ENCODE measurements around the gene RTTN.

The RTTN gene

DNA sequence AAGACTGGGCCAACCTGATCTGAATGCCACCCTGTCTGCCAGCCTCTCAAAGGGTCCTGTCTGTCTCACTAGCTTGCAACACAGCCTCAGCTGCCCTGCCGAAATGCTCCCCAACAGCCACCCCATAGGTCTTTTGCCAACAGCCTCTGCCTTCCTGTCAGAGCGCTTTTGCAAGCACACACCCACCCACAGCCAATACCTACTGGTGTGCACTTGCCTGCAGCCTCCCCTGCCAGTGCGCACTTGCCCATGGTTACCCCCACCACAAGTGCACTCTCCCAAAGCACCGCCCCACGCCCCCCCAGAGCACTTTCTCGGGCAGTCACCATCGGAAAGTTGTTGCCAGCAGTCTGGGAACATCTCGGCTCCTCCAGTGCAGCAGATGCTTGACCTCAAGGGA, 48.6 kb downstream of the RTTN start:
- ATAC-seq = no peak
- TF ChIP-seq GLIS3 (CRISPR knock-in tag; IDR thresholded peaks at IDR 0.05) = no peak
- no peak for TF ChIP-seq TSHZ2 (CRISPR knock-in tag; IDR thresholded peaks at IDR 0.05)
- TF ChIP-seq PATZ1 (CRISPR knock-in tag; IDR thresholded peaks at IDR 0.05; ENCODE audit: borderline replicate concordance) = no peak
- no peak for TF ChIP-seq TOX (CRISPR knock-in tag; IDR thresholded peaks at IDR 0.05; ENCODE audit: borderline replicate concordance)
- no peak for TF ChIP-seq ESRRG (CRISPR knock-in tag; IDR thresholded peaks at IDR 0.05)
- TF ChIP-seq OSR1 (CRISPR knock-in tag; IDR thresholded peaks at IDR 0.05) = no peak
- no peak for TF ChIP-seq ZFP3 (CRISPR knock-in tag; IDR thresholded peaks at IDR 0.05)
- TF ChIP-seq ARNTL (CRISPR knock-in tag; IDR thresholded peaks at IDR 0.05; ENCODE audit: borderline replicate concordance, low read depth) = no peak
- no peak for TF ChIP-seq ISL1 (CRISPR knock-in tag; IDR thresholded peaks at IDR 0.05)
- TF ChIP-seq, protein P1, sequence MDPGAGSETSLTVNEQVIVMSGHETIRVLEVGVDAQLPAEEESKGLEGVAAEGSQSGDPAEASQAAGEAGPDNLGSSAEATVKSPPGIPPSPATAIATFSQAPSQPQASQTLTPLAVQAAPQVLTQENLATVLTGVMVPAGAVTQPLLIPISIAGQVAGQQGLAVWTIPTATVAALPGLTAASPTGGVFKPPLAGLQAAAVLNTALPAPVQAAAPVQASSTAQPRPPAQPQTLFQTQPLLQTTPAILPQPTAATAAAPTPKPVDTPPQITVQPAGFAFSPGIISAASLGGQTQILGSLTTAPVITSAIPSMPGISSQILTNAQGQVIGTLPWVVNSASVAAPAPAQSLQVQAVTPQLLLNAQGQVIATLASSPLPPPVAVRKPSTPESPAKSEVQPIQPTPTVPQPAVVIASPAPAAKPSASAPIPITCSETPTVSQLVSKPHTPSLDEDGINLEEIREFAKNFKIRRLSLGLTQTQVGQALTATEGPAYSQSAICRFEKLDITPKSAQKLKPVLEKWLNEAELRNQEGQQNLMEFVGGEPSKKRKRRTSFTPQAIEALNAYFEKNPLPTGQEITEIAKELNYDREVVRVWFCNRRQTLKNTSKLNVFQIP (CRISPR knock-in tag; IDR thresholded peaks at IDR 0.05; ENCODE audit: borderline replicate concordance, low read depth) = no peak
- TF ChIP-seq PPARA (CRISPR knock-in tag; IDR thresholded peaks at IDR 0.05; ENCODE audit: borderline replicate concordance) = no peak
- TF ChIP-seq, protein P2, sequence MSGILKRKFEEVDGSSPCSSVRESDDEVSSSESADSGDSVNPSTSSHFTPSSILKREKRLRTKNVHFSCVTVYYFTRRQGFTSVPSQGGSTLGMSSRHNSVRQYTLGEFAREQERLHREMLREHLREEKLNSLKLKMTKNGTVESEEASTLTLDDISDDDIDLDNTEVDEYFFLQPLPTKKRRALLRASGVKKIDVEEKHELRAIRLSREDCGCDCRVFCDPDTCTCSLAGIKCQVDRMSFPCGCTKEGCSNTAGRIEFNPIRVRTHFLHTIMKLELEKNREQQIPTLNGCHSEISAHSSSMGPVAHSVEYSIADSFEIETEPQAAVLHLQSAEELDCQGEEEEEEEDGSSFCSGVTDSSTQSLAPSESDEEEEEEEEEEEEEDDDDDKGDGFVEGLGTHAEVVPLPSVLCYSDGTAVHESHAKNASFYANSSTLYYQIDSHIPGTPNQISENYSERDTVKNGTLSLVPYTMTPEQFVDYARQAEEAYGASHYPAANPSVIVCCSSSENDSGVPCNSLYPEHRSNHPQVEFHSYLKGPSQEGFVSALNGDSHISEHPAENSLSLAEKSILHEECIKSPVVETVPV (CRISPR knock-in tag; IDR thresholded peaks at IDR 0.05) = no peak

DNA sequence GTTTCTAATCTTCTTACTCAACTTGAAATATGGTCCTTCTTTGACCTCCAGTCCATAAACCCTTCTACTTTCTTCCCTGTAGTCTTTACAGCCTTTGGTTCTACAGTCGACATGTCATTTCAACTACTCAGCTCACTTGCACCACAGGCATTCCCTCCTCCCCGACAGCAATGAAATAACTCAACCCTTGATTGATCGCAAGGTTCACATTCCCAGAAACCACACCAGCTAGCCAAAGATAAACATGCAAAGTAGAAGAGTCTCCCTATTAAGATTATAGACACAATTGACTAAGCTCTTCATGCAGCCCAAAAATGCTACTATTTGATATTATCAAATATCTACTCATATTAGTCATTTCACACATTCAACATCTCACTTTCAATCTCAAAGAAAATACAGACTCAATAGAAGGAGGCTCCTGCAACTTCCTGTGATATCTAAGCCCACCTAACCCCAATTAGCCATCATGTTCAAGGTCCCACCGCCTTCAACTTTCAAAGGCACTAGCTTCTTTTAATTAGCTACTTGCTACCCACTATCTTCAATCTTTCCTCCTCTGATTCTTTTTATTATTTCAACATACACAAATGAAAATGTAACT, 50.8 kb downstream of the RTTN start:
- TF ChIP-seq TCF4 (CRISPR knock-in tag; IDR thresholded peaks at IDR 0.05; ENCODE audit: borderline replicate concordance) (no peak), RARB (CRISPR knock-in tag; IDR thresholded peaks at IDR 0.05) (no peak), TOX (CRISPR knock-in tag; IDR thresholded peaks at IDR 0.05; ENCODE audit: borderline replicate concordance) (no peak), CSDC2 (CRISPR knock-in tag; IDR thresholded peaks at IDR 0.05) (no peak), ISL1 (CRISPR knock-in tag; IDR thresholded peaks at IDR 0.05) (no peak), ZNF70 (CRISPR knock-in tag; IDR thresholded peaks at IDR 0.05) (no peak)
- peak; percentile 22; the same call in 1 of the 3 replicates for ATAC-seq

GRCh38 chr18:70151614-70152013, 53.9 kb downstream of the RTTN start:
- TF ChIP-seq PATZ1 (CRISPR knock-in tag; IDR thresholded peaks at IDR 0.05; ENCODE audit: borderline replicate concordance) (no peak), CSDC2 (CRISPR knock-in tag; IDR thresholded peaks at IDR 0.05) (no peak), ISL1 (CRISPR knock-in tag; IDR thresholded peaks at IDR 0.05) (no peak), TSHZ2 (CRISPR knock-in tag; IDR thresholded peaks at IDR 0.05) (no peak), GLIS3 (CRISPR knock-in tag; IDR thresholded peaks at IDR 0.05) (no peak)
- TF ChIP-seq, protein P2 (CRISPR knock-in tag; IDR thresholded peaks at IDR 0.05) = no peak
- TF ChIP-seq, protein P1 (CRISPR knock-in tag; IDR thresholded peaks at IDR 0.05; ENCODE audit: borderline replicate concordance, low read depth) = no peak
- ATAC-seq = no peak
